ENCODE data around the gene ST3GAL4.
"Not testable (repeated sequence)": the region's sequence is repeated elsewhere in the genome, so short reads cannot be mapped to it uniquely, and the experiment has no call there.

ST3GAL4 gene, protein sequence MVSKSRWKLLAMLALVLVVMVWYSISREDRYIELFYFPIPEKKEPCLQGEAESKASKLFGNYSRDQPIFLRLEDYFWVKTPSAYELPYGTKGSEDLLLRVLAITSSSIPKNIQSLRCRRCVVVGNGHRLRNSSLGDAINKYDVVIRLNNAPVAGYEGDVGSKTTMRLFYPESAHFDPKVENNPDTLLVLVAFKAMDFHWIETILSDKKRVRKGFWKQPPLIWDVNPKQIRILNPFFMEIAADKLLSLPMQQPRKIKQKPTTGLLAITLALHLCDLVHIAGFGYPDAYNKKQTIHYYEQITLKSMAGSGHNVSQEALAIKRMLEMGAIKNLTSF

DNA sequence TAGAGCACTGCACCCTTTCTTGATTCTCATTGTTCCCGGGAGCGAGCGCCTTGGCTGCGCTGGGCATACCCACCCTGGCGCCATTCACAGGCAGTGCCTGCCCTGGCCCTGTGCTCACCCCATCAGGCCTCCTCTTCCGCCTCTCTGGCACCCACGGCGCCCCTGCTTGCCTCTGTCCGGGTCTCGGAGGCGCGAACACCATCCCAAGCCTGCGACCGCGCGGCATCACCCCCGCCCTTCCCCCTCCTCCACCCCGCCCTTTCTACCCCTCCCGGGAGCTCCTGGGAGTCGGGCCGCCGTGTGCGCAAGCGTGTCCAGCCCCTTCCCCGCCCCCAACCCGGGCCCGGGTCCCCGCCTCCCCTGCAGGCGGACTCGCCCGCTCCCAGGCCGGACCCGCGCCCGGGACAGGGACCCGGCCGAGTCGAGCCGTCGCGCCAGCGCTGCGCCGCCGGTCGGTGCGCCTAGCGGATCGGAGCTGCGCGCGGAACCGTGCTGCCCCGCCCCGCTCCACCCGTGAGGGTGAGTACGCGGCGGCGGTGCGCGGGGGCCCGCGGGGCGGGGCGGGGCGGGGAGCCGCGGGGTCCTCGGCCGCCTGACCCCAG is at the start of gene ST3GAL4:
TSS of gene ST3GAL4 (plus strand) at position 363 of the 602 bp plus-strand sequence. CDS start 50,470 bp downstream, outside the sequence.
- DNase-seq (ENCODE audit: low read depth, low spot score) = peak; percentile 50

DNA sequence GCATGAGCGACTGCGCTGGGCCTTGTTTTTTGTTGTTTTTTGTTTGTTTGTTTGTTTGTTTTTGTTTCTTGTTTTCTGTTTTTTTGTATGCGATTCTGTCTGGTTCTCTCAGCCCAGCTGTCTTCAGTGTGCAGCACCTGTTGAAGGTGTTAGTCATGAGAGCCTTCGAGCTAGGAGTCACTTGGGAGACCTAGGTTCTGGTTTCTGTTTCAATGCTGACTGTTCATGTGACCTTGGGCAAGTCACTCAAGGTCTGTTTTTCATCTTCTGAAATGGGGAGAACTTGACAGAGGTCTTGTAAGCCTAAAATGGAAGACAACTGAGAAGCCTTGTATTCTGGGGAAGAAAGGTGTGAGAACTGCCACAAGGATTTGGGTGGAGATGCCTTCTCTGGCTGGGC is 49.8 kb upstream of the ST3GAL4 start:
- DNase-seq (ENCODE audit: low read depth, low spot score) = no peak

DNA sequence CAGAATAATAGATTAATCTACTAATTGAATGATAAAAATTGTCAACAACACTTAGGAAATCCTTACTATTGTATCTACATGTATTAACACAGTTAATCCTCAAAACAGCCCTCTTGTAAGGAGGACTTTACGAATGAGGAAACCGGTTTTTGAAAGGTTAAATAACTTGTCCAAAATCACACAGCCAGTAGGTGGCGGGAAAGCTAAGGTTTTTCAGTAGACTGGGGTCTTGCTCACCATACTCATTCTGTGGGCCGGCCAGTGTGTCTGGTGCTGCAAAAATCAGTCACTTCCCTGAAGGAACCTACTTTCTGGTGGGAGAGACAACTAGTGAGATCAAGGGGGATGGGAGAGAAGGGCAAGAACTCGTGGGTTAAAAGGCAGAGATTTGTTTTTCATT is 47.8 kb upstream of the ST3GAL4 start:
- peak; percentile 52 for DNase-seq (ENCODE audit: low read depth, low spot score)

DNA sequence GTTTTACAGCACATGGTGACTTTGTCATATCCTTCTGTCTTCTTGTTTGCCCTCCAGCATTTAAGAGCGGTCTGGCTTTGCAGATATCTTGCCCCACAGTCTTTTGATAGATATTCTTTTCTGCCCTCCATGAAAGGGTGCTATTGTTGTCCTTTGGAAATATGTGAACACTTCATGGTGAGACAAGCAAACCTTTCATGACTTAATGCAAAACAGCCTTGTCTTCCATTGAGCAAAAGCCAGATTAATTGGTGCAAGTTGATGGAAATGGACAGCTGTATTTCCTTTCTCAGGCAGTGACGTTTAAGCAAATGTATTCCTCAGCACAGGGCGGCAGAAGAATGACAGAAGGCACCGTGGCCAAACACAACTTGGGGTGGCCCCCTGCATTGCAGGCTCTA is 47.2 kb upstream of the ST3GAL4 start:
- no peak for DNase-seq (ENCODE audit: low read depth, low spot score)

DNA sequence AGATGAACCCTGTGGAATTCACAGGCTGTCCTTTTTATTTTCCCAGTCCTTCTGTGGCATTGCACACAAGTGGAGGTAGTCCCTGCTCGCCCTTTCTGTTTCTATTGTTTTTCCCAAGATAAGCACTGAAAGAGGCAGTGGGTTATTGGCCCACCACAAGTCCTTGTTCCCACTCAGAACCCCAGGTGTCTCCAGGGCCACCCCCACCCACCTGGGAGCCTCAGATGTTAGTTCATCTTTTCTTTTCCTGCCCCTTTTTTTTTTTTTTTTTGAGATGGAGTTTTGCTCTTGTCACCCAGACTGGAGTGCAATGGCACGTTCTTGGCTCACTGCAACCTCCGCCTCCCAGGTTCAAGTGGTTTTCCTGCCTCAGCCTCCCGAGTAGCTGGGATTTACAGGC is 46.7 kb upstream of the ST3GAL4 start:
- DNase-seq (ENCODE audit: low read depth, low spot score) = not testable (repeated sequence)

DNA sequence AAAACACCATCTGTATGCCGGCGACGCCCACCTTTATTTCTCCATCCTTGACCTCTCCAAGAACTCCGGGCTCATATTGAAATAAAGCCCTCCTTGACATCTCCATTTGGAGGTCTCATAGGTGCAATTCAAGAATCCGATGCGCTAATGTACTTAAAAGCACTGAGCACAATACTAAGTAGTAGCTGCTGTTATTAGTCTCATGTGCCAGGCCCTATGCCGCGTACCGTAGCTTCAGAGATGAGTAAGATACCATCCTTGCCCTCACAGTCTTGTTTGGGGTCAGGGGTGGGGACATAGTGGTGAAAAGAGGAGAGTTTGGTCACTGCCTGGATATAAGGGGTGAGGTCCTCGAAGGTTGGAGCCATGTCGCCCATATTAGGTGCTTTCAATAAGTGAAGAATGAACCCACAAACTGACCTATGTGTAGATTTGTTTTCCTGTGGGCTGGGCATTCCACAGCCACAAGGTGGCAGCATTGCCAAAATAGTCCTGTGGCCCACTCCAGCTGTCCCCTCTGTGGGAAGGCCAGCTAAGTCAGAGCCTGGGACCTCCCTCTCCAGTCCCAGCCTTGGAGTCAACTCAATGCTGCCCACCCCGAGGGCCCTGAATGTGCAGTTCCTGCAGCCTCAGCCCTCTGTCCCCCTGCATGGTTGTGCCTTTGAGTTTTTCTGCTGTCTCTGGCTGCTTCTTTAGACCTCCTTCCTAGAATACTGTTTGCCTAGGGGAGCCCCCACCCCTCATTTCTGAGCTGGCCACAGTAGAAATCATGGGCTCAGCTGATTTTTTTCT is 45.1 kb upstream of the ST3GAL4 start:
- peak; percentile 88 for DNase-seq (ENCODE audit: low read depth, low spot score)

DNA sequence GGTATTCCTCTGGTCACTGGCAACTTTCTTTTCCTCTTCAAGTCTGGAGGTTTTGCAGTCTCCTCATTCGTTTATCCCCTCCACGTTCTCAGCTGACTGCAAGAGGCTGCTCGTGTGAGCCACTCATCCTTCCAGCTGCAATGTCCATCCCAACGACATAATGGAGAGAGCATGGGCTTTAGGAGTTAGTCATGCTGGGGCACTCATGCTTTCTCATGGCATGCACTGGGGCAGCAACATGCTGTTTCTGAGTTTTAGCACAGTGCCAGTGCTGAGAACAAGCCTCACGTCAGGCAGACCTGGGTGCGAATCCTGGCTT is 44.5 kb upstream of the ST3GAL4 start:
- DNase-seq (ENCODE audit: low read depth, low spot score) = no peak

DNA sequence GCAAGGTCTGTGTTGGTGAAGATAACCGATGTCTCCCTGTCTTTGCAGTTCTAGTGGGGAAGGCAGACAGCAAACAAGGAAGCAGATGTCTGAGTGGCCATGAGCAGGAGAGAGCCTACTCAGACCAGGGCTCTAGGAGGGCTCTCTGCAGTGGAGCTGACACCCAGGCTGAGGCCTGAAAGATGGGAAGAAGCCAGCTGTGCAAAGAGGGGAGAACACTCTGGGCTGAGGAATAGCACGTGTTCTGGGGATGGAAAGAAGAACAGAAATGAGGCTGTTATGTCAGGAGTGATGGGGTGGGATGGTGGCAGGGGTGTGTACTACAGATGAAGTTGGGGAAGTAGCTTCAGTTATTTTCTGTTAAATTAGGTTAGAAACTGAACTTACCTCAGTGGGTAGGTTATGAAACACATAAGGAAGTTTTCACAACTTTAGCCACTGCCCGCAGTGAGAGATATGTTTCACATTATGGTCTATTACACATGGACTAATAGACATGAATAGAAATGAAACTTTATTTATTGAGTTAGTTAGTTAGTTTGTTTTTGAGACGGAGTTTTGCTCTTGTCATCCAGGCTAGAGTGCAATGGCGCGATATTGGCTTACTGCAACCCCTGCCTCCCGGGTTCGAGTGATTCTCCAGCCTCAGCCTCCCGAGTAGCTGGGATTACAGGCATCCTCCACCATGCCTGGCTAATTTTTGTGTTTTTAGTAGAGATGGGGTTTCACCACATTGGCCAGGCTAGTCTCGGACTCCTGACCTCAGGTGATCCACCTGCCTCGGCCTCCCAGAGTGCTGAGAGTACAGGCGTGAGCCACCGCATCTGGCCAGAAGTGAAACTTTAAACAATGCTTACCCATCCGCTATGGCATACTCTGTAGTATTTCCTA is 43.8 kb upstream of the ST3GAL4 start:
- no peak for DNase-seq (ENCODE audit: low read depth, low spot score)

DNA sequence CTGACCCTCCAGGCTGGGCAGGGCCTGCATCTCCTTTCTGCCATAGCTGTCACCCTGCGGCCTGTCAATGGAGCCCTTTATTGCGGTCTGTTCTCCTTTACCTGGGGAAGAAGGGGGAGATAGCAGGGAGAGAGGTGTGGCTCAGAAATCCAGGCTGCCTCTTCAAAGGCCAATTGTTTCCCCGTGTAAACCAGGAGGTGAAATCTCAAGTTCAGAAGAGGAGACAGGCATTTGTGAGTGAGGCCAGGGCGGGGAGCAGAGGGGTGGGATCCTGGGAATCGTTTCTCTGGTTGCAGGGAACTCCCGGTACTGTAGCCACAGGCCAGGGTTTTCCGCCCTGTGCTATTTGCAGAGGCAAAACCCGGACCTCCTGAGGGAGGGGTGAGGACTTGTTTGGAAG is 42.5 kb upstream of the ST3GAL4 start:
- no peak for DNase-seq (ENCODE audit: low read depth, low spot score)

DNA sequence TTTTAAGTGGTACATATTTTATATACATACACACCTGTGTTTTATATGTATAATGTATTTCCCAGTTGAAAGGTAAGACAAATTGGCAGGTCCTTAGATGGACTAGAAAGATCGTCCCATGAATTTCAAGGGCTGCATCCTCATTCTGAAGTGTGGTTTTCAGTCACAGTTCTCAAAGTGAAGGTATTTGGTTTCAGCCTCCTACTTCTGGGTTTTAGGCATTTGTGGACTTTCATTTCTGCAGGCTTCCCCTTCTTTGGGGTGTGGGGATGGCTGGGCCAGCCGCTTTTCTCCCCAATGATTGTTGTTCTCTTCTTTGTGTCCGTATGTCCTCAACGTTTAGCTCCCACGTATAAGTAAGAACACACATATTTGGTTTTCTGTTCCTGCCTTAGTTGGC is 41.7 kb upstream of the ST3GAL4 start:
- no peak for DNase-seq (ENCODE audit: low read depth, low spot score)

DNA sequence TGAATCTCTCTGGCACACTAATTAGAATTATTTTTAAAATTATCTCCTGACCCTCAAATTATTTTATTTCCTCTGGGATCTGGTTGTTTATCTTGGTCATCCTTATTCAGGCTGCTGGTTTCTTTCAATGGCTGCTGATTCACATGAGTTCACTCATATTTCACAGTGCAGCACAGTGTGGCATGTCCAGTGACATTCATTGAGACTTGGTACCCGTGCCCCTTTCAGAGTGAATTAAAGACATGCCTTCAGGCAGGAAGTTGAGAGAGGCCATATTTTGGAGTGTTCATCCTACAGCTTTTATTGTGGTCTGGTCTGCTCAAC is 38.1 kb upstream of the ST3GAL4 start:
- DNase-seq (ENCODE audit: low read depth, low spot score) = no peak

DNA sequence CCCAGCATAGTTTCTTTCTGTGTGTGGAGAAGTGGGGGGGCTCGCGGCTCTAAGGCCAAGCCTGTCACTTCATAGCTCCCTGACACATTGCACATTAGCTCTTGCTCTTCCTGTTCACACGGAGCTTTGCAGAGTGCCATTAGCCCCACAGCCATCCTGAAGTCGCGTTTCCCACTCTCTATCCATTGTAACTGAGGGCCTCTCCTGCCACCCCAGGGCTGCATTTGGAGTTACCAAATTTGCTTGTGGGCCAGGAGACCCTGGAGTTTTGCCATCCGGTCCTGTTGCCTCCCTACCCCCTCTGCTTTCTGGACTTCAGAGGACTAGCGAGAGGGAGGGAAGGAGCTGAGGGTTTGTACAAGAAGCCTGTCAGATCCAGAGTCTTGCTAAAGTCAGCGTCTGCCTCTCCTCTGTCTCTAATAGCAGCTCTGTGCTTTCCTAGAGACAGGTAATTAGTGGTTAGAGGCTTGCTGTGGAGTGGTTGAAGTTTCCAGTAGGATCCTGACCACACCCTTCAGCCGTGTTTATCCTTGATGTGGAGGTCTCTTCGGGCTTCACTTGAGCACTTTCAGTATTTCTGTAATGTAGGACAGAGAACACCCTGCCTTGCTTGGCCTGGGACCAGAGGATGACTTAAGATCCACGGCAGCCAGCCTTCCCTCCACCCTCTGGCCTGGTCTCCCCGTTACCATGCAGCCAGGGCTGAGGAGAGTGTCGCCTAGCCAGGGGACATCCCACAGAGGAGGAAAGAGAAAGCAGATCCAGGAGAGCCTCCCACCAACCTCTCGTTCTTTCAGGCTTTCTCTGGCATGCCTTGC is 37.5 kb upstream of the ST3GAL4 start:
- DNase-seq (ENCODE audit: low read depth, low spot score) = no peak

DNA sequence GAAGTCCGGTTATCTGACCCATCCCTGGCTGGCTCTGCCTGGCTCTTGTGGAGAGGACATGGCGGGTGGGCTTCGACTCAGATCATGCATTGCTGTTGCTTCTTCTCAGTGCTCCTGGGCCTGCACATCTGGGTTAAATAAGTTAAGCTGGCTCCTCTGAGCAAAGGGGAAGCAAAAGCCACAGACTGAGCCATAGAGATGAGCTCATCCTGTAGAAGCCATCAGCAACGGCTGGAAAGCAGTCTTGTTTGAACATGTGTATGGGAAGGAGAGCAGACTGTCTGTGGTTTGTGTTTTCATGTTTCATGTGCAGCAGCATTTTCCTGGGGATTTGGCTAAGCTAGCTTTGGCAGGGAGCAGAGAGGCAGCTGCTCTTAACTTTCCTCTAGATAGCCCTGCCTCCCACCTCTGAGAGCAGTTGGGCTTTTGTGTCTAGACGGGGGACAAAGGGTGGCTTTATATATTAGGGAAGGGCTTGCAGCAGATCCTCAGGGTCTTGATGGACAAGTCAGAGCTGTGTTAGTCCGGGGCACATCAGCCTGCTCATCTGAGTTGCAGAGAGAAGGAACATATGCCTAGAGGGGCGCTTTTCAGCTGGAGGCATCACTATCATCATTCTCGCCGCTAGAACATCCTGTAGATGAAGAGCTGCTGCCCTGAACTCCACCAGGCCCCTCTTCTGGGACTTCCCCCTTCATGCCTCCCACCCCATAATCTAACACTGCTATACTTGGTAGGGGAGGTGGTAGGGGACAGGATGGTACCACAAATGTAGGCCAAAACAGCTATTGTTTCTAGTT is 36.7 kb upstream of the ST3GAL4 start:
- DNase-seq (ENCODE audit: low read depth, low spot score) = no peak

DNA sequence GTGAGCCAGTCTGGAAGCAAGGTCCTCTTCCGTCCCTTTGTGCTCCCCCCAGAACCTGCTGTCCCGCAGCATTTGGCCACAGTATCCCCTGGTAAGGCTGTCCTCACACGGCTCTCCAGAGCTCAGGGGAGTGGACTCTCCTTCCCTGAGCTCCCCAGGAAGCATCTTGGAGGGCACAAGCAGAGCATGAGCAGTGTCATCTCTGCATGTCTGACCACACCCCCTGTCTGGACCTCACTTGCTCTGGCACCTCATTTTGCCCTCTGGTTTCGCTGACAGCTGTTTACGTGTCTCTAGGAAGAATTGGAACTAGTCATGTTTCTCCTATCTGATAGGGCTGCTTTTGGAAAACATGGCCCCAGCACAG is 36.1 kb upstream of the ST3GAL4 start:
- DNase-seq (ENCODE audit: low read depth, low spot score) = no peak

DNA sequence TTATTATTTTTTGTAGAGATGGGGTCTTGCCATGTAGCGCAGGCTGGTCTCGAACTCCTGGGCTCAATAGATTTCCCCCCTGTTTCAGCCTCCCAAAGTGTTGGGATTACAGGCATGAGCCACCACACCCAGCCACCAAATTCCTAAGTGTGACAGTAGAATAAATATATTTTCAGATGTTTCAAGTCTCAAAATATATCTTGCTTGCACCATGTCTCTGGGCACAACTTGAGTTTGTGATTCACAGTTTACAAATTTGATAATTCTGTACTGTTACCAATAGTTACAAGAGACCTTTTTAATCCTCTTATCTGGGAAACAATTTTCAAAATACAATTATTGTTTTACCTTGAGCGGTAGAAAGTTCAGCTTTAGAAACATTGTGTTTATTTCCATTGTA is 32.5 kb upstream of the ST3GAL4 start:
- DNase-seq (ENCODE audit: low read depth, low spot score) = no peak

DNA sequence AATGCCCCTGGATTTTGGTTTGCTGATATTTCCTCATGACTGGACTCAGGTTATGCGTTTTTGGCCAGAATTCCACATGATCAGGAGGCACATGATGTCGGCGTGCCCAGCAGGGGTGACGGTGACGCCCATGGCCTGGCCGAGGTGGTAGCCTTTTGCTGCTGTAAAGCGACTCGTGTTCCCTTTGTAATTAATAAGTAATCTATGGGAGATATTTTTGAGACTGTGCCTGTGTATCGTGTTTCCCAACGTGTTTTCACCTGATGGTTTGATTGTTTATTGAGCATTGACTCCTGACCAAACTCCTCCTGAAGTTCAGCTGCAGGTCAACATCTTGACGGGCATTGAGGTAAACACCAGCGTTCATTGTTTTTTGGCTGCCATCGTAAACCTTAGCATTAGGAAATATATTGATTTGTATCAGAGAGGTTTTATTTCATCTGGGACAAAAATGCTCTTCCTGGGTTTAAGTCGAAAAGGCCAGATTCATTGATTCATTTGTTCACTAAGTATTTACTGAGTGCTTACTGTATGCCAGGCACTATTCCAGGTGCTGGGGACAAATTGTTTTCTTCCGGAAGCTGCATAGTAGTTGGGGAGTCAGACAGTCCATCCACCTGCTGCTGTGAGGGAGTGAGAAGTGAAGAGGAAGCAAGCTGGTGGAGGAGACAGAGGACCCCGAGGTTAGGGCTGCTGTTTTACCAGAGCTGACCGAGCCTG is 28.0 kb upstream of the ST3GAL4 start:
- no peak for DNase-seq (ENCODE audit: low read depth, low spot score)

DNA sequence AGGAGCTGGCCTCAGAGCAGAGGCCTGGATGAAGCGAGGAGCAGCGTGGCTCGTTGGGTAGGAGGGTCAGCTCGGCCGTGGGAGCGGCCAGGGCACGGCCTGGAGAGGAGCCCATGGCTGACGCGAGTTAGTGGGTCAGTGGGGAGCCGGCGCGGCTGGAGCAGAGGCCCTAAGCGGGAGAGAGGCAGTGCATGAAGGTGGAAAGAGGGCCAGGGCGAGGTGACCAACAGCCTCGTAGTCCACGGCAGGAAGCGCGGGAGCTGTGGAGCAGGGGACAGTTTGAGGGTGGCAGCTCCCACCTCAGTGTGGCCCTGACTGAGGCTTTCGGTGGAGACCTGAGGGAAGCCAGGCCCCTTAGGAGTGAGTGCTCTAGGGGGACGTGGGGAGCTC is 27.5 kb upstream of the ST3GAL4 start:
- no peak for DNase-seq (ENCODE audit: low read depth, low spot score)

DNA sequence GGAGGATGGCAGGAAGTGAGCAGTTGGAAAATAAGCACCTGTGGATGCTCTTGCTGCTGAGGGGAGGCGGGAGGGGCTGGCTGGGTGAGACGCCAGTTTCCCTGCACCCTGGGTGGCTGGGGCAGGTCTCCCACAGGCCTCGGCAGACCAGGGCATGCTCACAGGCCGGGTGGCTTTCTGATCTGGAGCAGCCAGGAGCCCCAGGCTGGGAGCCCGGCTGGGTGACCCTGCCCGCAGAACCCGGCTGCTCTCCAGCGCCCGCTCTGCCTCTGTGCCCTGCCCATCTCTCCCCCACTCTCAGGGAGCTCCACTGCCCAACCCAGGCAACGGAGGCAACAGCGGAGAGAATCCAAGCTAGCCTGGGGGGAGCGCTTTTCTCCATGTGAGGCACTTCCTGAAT is 27.0 kb upstream of the ST3GAL4 start:
- DNase-seq (ENCODE audit: low read depth, low spot score) = no peak

DNA sequence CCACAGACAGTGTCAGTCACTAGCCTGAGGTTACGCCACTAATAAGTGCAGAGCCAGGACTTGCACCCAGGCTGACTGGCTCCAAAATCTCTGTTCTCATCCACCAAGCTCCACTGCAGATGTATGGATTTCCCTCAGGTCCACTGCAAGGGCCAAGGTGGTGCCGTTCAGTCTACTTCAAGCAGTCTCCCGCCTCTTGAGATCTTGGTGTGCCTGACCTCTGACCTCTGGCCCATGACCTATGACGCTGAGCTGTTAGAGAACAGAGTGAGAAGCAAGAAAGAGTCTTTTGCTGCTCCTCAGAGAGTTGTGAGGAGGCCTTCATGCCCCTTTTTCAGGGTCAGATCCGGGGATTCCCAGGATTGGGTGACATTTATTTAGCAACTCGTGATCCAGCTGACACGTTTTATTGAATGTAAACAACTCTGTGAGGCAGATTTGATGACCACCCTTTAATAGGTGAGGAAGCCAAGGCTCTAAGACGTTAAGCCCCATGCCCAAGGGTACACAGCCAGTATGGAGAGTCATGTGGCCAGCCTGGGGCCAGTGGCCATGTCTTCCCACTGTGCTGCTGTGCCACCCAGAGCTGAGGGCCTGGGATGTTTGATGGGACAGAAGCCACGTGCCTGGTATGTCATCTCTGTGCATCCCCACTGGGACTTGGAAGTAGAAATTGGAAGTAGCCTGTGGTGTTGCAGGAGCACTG is 26.4 kb upstream of the ST3GAL4 start:
- no peak for DNase-seq (ENCODE audit: low read depth, low spot score)

Data from ELF-1 (cell line).